Measurements from ENCODE around the gene EXD3.

Gene EXD3

DNA sequence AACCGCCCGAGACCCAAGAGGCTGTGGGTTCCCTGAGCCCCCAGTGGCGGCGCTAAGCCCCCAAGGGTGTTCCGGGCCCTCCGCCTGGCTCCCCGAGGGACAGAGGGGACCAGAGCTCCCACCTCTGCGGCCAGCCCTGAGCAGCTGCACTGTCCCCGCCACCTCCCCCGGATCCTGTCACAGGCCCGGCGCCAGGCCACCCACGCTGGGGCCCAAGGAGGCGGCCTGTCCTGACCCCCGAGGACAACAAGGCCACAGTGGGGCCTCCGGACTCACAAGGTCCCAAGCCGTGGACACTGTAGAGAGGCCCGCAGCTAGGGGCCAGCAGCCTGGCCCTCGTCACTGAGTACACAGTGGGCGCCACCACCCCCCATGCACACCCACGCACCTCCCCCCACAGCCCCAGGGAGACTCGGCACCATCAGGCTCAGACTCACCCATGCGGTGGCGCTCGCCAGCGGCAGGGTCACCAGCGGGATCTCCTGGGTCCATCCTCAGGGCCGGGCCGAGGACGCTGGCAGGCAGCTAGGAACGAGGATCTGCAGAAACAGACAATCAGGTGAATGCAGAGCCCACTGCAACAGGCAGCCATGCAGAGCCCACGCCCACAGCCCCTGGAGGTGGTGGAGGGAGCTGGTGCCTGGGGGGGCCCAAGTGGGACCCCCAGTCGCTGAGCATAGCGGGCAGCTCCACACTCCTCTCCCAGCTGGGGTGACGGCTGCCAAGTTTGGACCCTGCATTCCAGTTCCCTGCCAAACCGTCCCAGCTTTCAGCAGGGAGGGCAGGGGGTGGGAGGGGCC lies 27.9 kb downstream of the EXD3 start:
- Histone ChIP-seq H3K9me2 (replicated peaks; ENCODE audit: insufficient read depth, low read length) (no peaks in the 10 kb centered on the region), H3K27me3 (replicated peaks; ENCODE audit: insufficient read depth, low read length) (no peaks in the 10 kb centered on the region), H3K4me1 (ENCODE audit: low read length) (no peaks in the 10 kb centered on the region), H3K9me3 (replicated peaks; ENCODE audit: insufficient read depth, low read length) (no peaks in the 10 kb centered on the region), H2AFZ (ENCODE audit: low read length) (no peak overlapping the region), H3K4me3 (ENCODE audit: low read length) (no peak overlapping the region), H3K27ac (ENCODE audit: low read length) (no peak overlapping the region), H3K36me3 (replicated peaks; ENCODE audit: insufficient read depth, low read length) (no peaks in the 10 kb centered on the region), H3K79me2 (ENCODE audit: low read length) (no peaks in the 10 kb centered on the region), H3F3A (ENCODE audit: insufficient read depth, low read length) (no peaks in the 10 kb centered on the region), H3K4me2 (ENCODE audit: low read depth, low read length) (no peak overlapping the region), H4K20me1 (ENCODE audit: insufficient read depth, low read length) (no peaks in the 10 kb centered on the region), H3K9ac (ENCODE audit: low read length) (no peak overlapping the region)
- DNase-seq, result no peak
- TF ChIP-seq EZH2phosphoT487 (IDR thresholded peaks at IDR 0.05; ENCODE audit: low read length) (no peak), EZH2 (optimal IDR thresholded peaks at IDR 0.05; ENCODE audit: low read depth, low read length) (no peak)
- TF ChIP-seq, protein P1, sequence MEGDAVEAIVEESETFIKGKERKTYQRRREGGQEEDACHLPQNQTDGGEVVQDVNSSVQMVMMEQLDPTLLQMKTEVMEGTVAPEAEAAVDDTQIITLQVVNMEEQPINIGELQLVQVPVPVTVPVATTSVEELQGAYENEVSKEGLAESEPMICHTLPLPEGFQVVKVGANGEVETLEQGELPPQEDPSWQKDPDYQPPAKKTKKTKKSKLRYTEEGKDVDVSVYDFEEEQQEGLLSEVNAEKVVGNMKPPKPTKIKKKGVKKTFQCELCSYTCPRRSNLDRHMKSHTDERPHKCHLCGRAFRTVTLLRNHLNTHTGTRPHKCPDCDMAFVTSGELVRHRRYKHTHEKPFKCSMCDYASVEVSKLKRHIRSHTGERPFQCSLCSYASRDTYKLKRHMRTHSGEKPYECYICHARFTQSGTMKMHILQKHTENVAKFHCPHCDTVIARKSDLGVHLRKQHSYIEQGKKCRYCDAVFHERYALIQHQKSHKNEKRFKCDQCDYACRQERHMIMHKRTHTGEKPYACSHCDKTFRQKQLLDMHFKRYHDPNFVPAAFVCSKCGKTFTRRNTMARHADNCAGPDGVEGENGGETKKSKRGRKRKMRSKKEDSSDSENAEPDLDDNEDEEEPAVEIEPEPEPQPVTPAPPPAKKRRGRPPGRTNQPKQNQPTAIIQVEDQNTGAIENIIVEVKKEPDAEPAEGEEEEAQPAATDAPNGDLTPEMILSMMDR (IDR thresholded peaks at IDR 0.05; ENCODE audit: low read length), result no peak

DNA sequence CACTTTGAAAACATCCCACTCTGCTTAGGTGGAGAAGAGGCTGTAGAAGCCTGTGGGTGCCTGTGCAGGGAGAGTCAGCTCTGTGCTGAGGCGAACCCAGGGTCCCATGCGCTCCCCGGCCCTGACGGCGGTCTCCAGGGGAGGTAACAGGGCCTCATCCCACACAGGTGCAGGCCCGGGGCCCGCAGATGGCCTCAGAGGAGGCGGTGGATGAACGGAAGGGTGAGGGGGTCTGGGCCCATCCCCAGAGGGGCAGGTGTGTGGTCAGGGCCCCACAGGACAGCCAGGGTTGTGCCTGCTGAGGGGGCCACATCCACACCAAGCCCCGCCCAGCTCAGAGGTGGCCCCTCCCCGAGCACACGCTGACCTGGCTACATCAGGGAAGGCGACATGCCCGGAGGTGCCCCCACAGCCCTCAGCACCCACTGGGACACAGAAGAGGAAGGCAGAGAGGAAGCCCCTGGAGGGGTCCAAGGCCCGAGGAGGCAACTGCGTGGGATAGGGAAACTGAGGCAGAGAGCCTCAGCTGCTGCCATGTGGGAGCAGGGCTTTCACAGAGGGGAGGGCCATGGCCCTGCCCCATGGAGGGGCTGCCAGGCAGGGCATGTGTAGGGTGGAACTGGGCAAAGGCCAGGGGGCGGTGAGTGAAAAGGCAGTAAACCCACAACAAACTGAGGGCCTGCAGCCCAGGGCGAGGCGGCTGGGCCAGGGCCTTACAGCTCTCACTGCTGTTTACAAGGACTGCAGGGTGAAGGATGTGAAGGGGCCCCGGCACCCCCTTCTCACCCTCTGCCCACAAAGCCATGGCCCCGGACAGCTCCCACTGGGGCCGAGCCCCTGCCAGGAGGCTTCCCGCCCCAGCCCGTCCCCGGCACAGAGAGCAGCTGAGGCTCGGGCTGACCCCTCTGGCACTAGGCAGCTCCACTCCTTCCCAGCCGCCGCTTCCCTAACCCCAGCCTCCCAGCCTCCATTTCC lies 29.5 kb downstream of the EXD3 start:
- Histone ChIP-seq H3K4me1 (ENCODE audit: low read length) (no peaks in the 10 kb centered on the region), H3K27ac (ENCODE audit: low read length) (no peak overlapping the region), H3K27me3 (replicated peaks; ENCODE audit: insufficient read depth, low read length) (no peaks in the 10 kb centered on the region), H3K9me3 (replicated peaks; ENCODE audit: insufficient read depth, low read length) (no peaks in the 10 kb centered on the region), H3K79me2 (ENCODE audit: low read length) (no peaks in the 10 kb centered on the region), H3K36me3 (replicated peaks; ENCODE audit: insufficient read depth, low read length) (no peaks in the 10 kb centered on the region), H3F3A (ENCODE audit: insufficient read depth, low read length) (no peaks in the 10 kb centered on the region), H3K9me2 (replicated peaks; ENCODE audit: insufficient read depth, low read length) (no peaks in the 10 kb centered on the region), H3K4me3 (ENCODE audit: low read length) (no peak overlapping the region), H4K20me1 (ENCODE audit: insufficient read depth, low read length) (no peaks in the 10 kb centered on the region), H2AFZ (ENCODE audit: low read length) (no peak overlapping the region), H3K9ac (ENCODE audit: low read length) (no peak overlapping the region), H3K4me2 (ENCODE audit: low read depth, low read length) (no peak overlapping the region)
- no peak for DNase-seq
- no peak for TF ChIP-seq EZH2 (optimal IDR thresholded peaks at IDR 0.05; ENCODE audit: low read depth, low read length)

DNA sequence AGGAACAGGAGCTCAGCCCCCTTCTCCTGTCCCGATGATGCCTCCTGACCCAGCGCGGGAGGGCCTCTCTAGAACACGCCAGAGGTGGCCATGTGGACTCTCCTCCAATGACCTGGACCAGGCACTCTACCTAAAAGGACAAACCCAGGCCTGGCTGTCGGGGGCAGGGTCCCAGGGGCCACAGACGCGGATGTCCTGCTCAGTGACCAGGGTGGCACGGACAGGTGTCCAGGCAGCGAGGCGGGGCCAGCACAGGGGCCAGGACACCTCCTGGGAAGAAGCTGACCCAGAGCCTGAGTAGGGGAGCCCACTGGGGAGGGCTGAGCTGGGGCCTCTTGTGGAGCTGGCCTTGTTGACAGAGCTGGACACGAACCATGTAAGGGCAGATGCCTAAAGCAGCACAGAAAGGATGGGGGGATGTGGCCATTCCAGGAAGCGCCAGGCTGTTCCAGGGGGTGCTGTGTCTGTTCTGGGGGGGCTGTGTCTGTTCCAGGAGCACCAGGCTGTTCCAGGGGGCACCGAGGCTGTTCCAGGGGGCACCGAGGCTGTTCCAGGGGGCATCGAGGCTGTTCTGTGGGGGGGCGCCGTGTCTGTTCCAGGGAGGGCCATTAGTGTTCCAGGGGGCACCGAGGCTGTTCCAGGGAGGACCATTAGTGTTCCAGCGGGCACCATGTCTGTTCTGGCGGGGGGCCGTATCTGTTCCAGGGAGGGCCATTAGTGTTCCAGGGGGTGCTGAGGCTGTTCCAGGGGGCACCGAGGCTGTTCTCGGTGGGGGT lies 30.5 kb downstream of the EXD3 start:
- H3K9me2 ChIP-seq (replicated peaks; ENCODE audit: insufficient read depth, low read length), result no peaks in the 10 kb centered on the region
- no peak overlapping the region for H3K4me2 ChIP-seq (ENCODE audit: low read depth, low read length)
- no peak overlapping the region for H3K4me3 ChIP-seq (ENCODE audit: low read length)
- no peaks in the 10 kb centered on the region for H3K9me3 ChIP-seq (replicated peaks; ENCODE audit: insufficient read depth, low read length)
- H3K79me2 ChIP-seq (ENCODE audit: low read length), result no peaks in the 10 kb centered on the region
- DNase-seq, result no peak
- no peaks in the 10 kb centered on the region for H4K20me1 ChIP-seq (ENCODE audit: insufficient read depth, low read length)
- H3F3A ChIP-seq (ENCODE audit: insufficient read depth, low read length), result no peaks in the 10 kb centered on the region
- no peaks in the 10 kb centered on the region for H3K27me3 ChIP-seq (replicated peaks; ENCODE audit: insufficient read depth, low read length)
- no peak overlapping the region for H3K9ac ChIP-seq (ENCODE audit: low read length)
- H3K4me1 ChIP-seq (ENCODE audit: low read length), result no peaks in the 10 kb centered on the region
- TF ChIP-seq, protein P1 (IDR thresholded peaks at IDR 0.05; ENCODE audit: low read length), result no peak
- TF ChIP-seq EZH2phosphoT487 (IDR thresholded peaks at IDR 0.05; ENCODE audit: low read length) (no peak), EZH2 (optimal IDR thresholded peaks at IDR 0.05; ENCODE audit: low read depth, low read length) (no peak)
- no peaks in the 10 kb centered on the region for H3K36me3 ChIP-seq (replicated peaks; ENCODE audit: insufficient read depth, low read length)
- no peak overlapping the region for H2AFZ ChIP-seq (ENCODE audit: low read length)
- H3K27ac ChIP-seq (ENCODE audit: low read length), result no peak overlapping the region
